ENCODE results near the gene RPL39L. TPM values are rescaled to one million over a fixed set of nuclear protein-coding genes. Genes with fewer than 3 reads are reported as not detected.
"Not testable (repeated sequence)": the region's sequence is repeated elsewhere in the genome, so short reads cannot be mapped to it uniquely, and the experiment has no call there.

Gene RPL39L
- total and polyA plus RNA-seq, 2 of the 13 experiments (the other 11 are each of a cell fraction or from before 2014, with no cell fraction given) = not detected

- H3K4me2 ChIP-seq (ENCODE audit: low read depth, low read length); H3K79me2 ChIP-seq (ENCODE audit: insufficient read depth, low read length); FAIRE-seq; H4K20me1 ChIP-seq (ENCODE audit: insufficient read depth, low read length); ATAC-seq; H3K27ac ChIP-seq (ENCODE audit: extremely low read length, insufficient read depth, low read length); CTCF ChIA-PET (ENCODE audit: low intra/inter-chr PET ratio, low total read pairs); H3K4me1 ChIP-seq (ENCODE audit: insufficient read depth, low read length); in situ Hi-C loops (cut with HindIII; ENCODE audit: extremely low pct_ligation_motif_present, low pct_unique_long_range_greater_than_20kb); H3K36me3 ChIP-seq (replicated peaks in 1 of 2; ENCODE audit: control insufficient read depth in 1 of 2, insufficient read depth in 2 of 2, low read length in 2 of 2); H2AFZ ChIP-seq (ENCODE audit: low read length); intact Hi-C loops (cut with micrococcal nuclease; ENCODE audit: unreplicated experiment); H3K9me3 ChIP-seq (ENCODE audit: low read length); H3K27me3 ChIP-seq (ENCODE audit: control insufficient read depth in 1 of 2, insufficient read depth in 2 of 2, low read length in 2 of 2); DNase-seq (ENCODE audit: low spot score); H3K9ac ChIP-seq (ENCODE audit: insufficient read depth, low read depth, low read length); POLR2A ChIA-PET; H3K4me3 ChIP-seq (replicated peaks in 1 of 3; ENCODE audit: insufficient read depth in 1 of 3, low read depth in 2 of 3, low read length in 3 of 3); BruUV-seq (replicated peaks): not testable (repeated sequence)
- whole genome bisulfite sequencing (ENCODE audit: low lambda C conversion rate) = 31% methylated on average over 11 of the region's 11 CpGs
Measured at GRCh38 chr3:187135172-187135690, 4.1 kb downstream of the RPL39L start.

GRCh38 chr3:187133181-187133580 is 6.1 kb downstream of the RPL39L start:
- H3K9me3 ChIP-seq (ENCODE audit: low read length); ATAC-seq; FAIRE-seq; H3K79me2 ChIP-seq (ENCODE audit: insufficient read depth, low read length); H2AFZ ChIP-seq (ENCODE audit: low read length); in situ Hi-C loops (cut with HindIII; ENCODE audit: extremely low pct_ligation_motif_present, low pct_unique_long_range_greater_than_20kb); DNase-seq (ENCODE audit: low spot score); H3K36me3 ChIP-seq (replicated peaks in 1 of 2; ENCODE audit: control insufficient read depth in 1 of 2, insufficient read depth in 2 of 2, low read length in 2 of 2); H3K27ac ChIP-seq (ENCODE audit: extremely low read length, insufficient read depth, low read length); intact Hi-C loops (cut with micrococcal nuclease; ENCODE audit: unreplicated experiment); H4K20me1 ChIP-seq (ENCODE audit: insufficient read depth, low read length); H3K4me2 ChIP-seq (ENCODE audit: low read depth, low read length); H3K27me3 ChIP-seq (ENCODE audit: control insufficient read depth in 1 of 2, insufficient read depth in 2 of 2, low read length in 2 of 2); BruUV-seq (replicated peaks); H3K9ac ChIP-seq (ENCODE audit: insufficient read depth, low read depth, low read length); POLR2A ChIA-PET; H3K4me1 ChIP-seq (ENCODE audit: insufficient read depth, low read length); CTCF ChIA-PET (ENCODE audit: low intra/inter-chr PET ratio, low total read pairs); H3K4me3 ChIP-seq (replicated peaks in 1 of 3; ENCODE audit: insufficient read depth in 1 of 3, low read depth in 2 of 3, low read length in 3 of 3): not testable (repeated sequence)
- WGBS (ENCODE audit: low lambda C conversion rate) = 0% methylated on average over 2 of the region's 2 CpGs

GRCh38 chr3:187132666-187133065 is 6.6 kb downstream of the RPL39L start:
- POLR2A ChIA-PET = no interaction called here

More at GRCh38 chr3:187132666-187133065, 6.6 kb downstream of the RPL39L start:
- H3K4me2 ChIP-seq (ENCODE audit: low read depth, low read length) = no peak overlapping the region
- H3K9ac ChIP-seq (ENCODE audit: insufficient read depth, low read depth, low read length) = no peak overlapping the region
- CTCF ChIA-PET (ENCODE audit: low intra/inter-chr PET ratio, low total read pairs) = no interaction called here
- no peak overlapping the region for H3K27ac ChIP-seq (ENCODE audit: extremely low read length, insufficient read depth, low read length)
- no peaks in the 10 kb centered on the region for H3K4me1 ChIP-seq (ENCODE audit: insufficient read depth, low read length)
- H3K27me3 ChIP-seq (ENCODE audit: control insufficient read depth in 1 of 2, insufficient read depth in 2 of 2, low read length in 2 of 2) = peaks cover 0 to 7% of the 10 kb centered on the region in 2 experiments; a peak in 1 of 5 replicates
- DNase-seq (ENCODE audit: low spot score) (no peak), ATAC-seq (no peak), FAIRE-seq (no peak)
- in situ Hi-C loops (cut with HindIII; ENCODE audit: extremely low pct_ligation_motif_present, low pct_unique_long_range_greater_than_20kb) (no loop called here), intact Hi-C loops (cut with micrococcal nuclease; ENCODE audit: unreplicated experiment) (no loop called here)
- H3K36me3 ChIP-seq (replicated peaks in 1 of 2; ENCODE audit: control insufficient read depth in 1 of 2, insufficient read depth in 2 of 2, low read length in 2 of 2) = no peaks in the 10 kb centered on the region
- no TSS peak for BruUV-seq (replicated peaks)
- H3K4me3 ChIP-seq (replicated peaks in 1 of 3; ENCODE audit: insufficient read depth in 1 of 3, low read depth in 2 of 3, low read length in 3 of 3) = no peak overlapping the region
- H4K20me1 ChIP-seq (ENCODE audit: insufficient read depth, low read length) = no peaks in the 10 kb centered on the region
- 31% methylated on average over 2 of the region's 2 CpGs for WGBS (ENCODE audit: low lambda C conversion rate)
- no peaks in the 10 kb centered on the region for H3K79me2 ChIP-seq (ENCODE audit: insufficient read depth, low read length)
- no peak overlapping the region for H2AFZ ChIP-seq (ENCODE audit: low read length)
- H3K9me3 ChIP-seq (ENCODE audit: low read length) = no peaks in the 10 kb centered on the region
- no peak for TF ChIP-seq KAT8 (CRISPR knock-in tag; IDR thresholded peaks at IDR 0.05)
- TF ChIP-seq SSRP1 (CRISPR knock-in tag; IDR thresholded peaks at IDR 0.05) = no peak
- TF ChIP-seq HDAC2 (CRISPR knock-in tag; IDR thresholded peaks at IDR 0.05) = no peak
- no peak for TF ChIP-seq DDIT3 (CRISPR knock-in tag; IDR thresholded peaks at IDR 0.05)
- TF ChIP-seq ZNF263 (CRISPR knock-in tag; IDR thresholded peaks at IDR 0.05) = no peak
- TF ChIP-seq NKX3-1 (CRISPR knock-in tag; IDR thresholded peaks at IDR 0.05) = no peak
- no peak for TF ChIP-seq SRSF1 (optimal IDR thresholded peaks at IDR 0.05; ENCODE audit: low read depth, low read length)
- TF ChIP-seq, protein P1, sequence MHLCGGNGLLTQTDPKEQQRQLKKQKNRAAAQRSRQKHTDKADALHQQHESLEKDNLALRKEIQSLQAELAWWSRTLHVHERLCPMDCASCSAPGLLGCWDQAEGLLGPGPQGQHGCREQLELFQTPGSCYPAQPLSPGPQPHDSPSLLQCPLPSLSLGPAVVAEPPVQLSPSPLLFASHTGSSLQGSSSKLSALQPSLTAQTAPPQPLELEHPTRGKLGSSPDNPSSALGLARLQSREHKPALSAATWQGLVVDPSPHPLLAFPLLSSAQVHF (CRISPR knock-in tag; IDR thresholded peaks at IDR 0.05) = no peak
- no peak for TF ChIP-seq ZNF20 (CRISPR knock-in tag; IDR thresholded peaks at IDR 0.05)
- TF ChIP-seq MYC (CRISPR knock-in tag; IDR thresholded peaks at IDR 0.05; ENCODE audit: borderline replicate concordance) = no peak
- no peak for TF ChIP-seq ZNF468 (CRISPR knock-in tag; IDR thresholded peaks at IDR 0.05)
- TF ChIP-seq KLF16 (CRISPR knock-in tag; IDR thresholded peaks at IDR 0.05) = no peak

All from HepG2 (cell line).